Activated naive CD8-positive, alpha-beta T cell treated with anti-CD3 and anti-CD28 coated beads, Interleukin-2, amount 50 U/mL, for 24 hours (primary cell): ENCODE data around the gene CREBBP.

ENCODE experiments used
- ATAC-seq: fragments of 150-1000 bp; cut with Tn5 transposase; one replicate; pipeline ENCODE4 v1.10.0; 2021
- DNase-seq: peaks from one replicate; pipeline ENCODE4 v3.0.0; 2021
- H3K27ac Mint-ChIP-seq: one replicate; pipeline ENCODE4 v1.8.0; 2021; ENCODE audit warnings: mild to moderate bottlenecking, mixed read lengths
- H3K27me3 Mint-ChIP-seq: one replicate; pipeline ENCODE4 v1.8.0; 2021; ENCODE audit warnings: mixed read lengths
- H3K36me3 Mint-ChIP-seq: one replicate; pipeline ENCODE4 v1.8.0; 2021; ENCODE audit warnings: low read depth, mixed read lengths
- H3K4me1 Mint-ChIP-seq: one replicate; pipeline ENCODE4 v1.8.0; 2021; ENCODE audit warnings: mixed read lengths
- H3K4me3 Mint-ChIP-seq: one replicate; pipeline ENCODE4 v1.8.0; 2021; ENCODE audit warnings: mild to moderate bottlenecking, moderate library complexity, mixed read lengths
- H3K9me3 Mint-ChIP-seq: one replicate; pipeline ENCODE4 v1.8.0; 2021; ENCODE audit warnings: mixed read lengths

The CREBBP gene

DNA sequence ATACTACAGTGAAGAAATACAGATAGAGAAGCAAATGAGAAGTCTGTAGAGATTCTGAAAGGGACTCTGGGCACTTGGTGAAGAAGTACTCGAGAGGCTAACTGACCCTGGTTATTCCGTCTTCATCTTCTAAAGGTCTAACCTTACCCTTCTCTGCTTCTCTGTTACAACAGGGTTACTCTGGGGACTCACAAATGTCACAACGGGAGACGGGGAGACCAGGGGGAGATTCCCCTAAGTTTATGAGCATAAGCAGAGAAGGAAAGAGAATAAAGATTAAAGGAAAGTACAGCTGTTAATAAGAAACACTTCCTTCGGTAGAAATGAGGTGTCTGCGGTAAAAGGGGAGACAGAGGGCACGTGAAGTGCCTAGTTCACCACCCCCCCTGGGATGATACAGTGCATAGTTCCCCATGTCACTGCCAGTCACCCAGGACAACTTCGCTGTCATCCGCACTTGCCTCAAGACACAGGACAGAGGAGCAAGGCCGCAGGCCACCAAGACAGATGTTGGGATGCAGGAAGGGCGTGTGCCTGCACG lies 88.0 kb downstream of the CREBBP start:
- no peak overlapping the region for H3K27ac Mint-ChIP-seq
- H3K27me3 Mint-ChIP-seq: no peaks in the 10 kb centered on the region
- peaks cover 66% of the 10 kb centered on the region for H3K4me1 Mint-ChIP-seq
- no peak for DNase-seq
- ATAC-seq: no peak
- no peak overlapping the region for H3K4me3 Mint-ChIP-seq
- H3K9me3 Mint-ChIP-seq: no peaks in the 10 kb centered on the region
- peaks cover 37% of the 10 kb centered on the region for H3K36me3 Mint-ChIP-seq

DNA sequence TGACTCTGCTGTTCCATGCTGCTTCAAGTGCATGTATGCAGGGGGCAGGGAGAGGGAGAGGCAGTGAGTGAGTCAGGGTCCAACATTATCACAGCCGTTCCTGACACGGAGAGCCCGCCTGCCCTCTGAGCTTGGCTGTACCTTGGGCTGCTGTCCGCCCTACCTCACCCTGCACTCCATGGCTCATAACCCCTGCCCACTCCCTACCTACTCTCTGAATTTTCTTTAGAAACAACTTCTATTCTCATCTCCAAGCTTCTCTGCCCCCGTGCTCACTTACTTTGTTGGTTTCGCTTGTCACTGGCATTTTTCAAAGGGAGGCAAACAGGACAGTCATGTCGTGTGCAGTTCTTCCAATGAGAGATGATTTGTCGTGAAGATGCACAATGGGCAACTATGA lies 88.8 kb downstream of the CREBBP start:
- ATAC-seq (no peak), DNase-seq (no peak)
- Mint-ChIP-seq H3K36me3 (peaks cover 41% of the 10 kb centered on the region), H3K27me3 (no peaks in the 10 kb centered on the region), H3K4me1 (peaks cover 58% of the 10 kb centered on the region), H3K4me3 (no peak overlapping the region), H3K27ac (no peak overlapping the region), H3K9me3 (no peaks in the 10 kb centered on the region)

DNA sequence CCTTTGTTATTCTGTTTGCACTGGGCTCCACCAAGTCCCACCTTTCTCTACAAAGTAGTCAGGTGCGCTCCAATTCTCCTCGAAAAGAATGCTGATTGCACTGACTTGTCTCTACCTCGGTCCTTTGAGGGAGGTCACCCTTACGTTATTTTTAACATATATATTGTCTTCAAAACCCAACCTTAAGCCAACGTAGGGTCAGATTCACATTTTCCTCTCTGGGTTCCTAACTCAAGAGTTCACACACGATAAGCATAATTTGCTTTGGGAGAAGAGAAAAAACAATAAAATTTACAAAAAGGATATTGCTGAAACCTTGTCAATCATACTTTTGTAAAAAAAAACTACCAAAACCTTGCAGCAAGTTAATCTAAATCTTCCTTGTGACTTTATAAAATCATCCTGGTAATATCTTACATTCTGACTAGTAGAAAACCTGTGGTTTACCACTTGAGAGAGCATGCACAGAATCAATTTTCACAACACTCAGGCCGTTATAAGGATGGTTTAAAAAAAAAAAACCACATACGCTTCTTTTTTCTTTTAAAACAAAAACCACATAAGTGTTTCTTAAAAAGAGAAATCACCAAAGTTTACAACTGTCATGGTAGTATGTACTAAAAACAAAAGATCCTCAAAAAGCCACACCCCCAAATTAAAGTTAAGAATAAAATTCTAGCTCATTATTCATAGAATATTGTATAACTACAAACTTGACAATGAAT lies 91.0 kb downstream of the CREBBP start:
- DNase-seq: no peak
- no peak overlapping the region for H3K4me3 Mint-ChIP-seq
- peak; percentile 80 for ATAC-seq
- H3K4me1 Mint-ChIP-seq: peaks cover 49% of the 10 kb centered on the region
- peak overlapping the region; percentile 59 for H3K27ac Mint-ChIP-seq
- peaks cover 47% of the 10 kb centered on the region for H3K36me3 Mint-ChIP-seq
- no peaks in the 10 kb centered on the region for H3K27me3 Mint-ChIP-seq
- H3K9me3 Mint-ChIP-seq: no peaks in the 10 kb centered on the region

DNA sequence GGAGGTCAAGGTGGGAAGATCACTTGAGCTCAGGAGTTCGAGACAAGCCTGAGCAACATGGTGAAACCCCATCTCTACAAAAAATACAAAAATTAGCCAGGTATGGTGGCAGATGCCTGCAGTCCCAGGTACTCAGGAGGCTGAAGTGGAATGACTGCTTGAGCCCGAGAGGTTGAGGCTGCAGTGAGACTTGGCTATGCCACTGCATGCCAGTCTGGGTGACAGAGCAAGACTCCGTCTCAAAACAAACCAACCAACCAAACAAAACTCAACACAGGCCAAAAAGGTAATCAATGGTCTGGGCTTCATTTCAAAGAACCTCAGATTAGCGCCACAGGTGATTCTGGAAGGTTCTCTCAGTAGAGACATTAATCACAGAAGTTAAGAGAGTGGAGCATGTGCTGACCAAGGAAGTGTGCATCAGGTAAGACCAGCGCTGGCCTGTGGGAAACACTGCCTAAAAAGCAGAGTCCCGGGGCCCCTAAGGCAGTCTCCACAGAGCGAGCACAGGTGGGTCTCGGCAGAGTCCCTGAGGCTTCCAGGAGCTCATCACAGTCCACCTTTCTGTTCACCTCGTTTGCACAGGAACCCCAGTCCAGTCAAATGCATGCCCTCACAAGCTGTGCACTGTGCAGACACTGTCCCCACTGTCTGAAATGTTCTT lies 91.7 kb downstream of the CREBBP start:
- peaks cover 47% of the 10 kb centered on the region for H3K36me3 Mint-ChIP-seq
- peak overlapping the region; percentile 59 for H3K27ac Mint-ChIP-seq
- no peak overlapping the region for H3K4me3 Mint-ChIP-seq
- H3K4me1 Mint-ChIP-seq: peaks cover 49% of the 10 kb centered on the region
- DNase-seq (no peak), ATAC-seq (no peak)
- H3K27me3 Mint-ChIP-seq: no peaks in the 10 kb centered on the region
- no peaks in the 10 kb centered on the region for H3K9me3 Mint-ChIP-seq

DNA sequence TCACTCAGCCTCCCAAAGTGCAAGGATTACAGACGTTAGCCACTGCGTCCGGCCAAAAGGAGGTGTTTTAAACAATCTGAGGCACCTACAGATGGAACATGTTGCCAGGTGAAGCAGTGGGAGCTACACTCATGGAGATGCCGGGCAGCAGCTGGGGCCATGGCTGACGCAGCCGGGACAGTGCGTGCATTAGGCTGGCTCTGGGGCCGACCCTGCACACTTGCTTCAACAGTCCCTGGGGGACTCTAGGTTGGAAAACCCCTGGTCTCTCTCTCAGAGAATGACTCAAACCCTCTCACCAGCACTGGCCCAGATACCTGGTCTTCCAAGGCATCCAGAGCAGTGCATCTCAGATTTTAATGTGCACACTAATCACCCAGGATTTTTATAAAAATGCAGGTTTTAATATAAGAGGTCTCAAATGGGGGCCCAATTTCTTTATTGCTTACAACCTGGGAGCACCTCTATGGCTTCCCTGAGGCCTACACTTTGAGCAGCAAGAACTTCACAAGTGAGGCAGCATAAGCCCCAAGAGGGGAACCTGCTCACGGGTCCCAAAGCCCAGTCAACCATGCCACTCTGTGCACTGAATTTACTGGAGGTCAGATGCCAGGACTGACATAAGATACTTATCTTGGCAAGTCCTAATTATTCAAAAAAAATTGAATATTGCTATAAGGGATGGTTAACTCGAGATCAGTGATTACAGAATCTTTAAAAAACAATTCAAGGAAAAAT lies 92.4 kb downstream of the CREBBP start:
- Mint-ChIP-seq H3K27me3 (no peaks in the 10 kb centered on the region), H3K4me1 (peaks cover 46% of the 10 kb centered on the region), H3K27ac (no peak overlapping the region), H3K36me3 (peaks cover 44% of the 10 kb centered on the region), H3K9me3 (no peaks in the 10 kb centered on the region), H3K4me3 (no peak overlapping the region)
- ATAC-seq: no peak
- DNase-seq: no peak

DNA sequence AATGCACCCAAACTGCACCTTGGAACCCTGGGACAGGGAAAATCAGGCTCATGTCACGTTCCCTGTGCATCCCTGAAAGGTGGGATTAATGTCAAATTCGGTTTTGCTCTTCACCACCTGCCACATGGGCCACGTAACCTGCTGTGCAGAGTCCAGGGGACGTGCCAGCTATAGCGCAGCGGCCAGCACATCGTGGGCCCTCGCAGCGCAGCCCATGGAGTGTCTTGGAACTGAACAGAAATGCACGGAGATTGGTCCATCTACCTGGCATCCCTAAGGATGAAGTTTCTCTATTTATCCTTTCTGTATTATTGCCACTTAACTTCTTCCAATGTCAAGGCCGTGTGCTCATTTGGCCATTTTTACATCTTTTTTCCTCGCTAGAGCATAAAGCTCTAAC lies 95.1 kb downstream of the CREBBP start:
- H3K4me1 Mint-ChIP-seq: peaks cover 28% of the 10 kb centered on the region
- ATAC-seq (no peak), DNase-seq (no peak)
- no peak overlapping the region for H3K27ac Mint-ChIP-seq
- H3K9me3 Mint-ChIP-seq: no peaks in the 10 kb centered on the region
- peaks cover 29% of the 10 kb centered on the region for H3K36me3 Mint-ChIP-seq
- H3K4me3 Mint-ChIP-seq: no peak overlapping the region
- no peaks in the 10 kb centered on the region for H3K27me3 Mint-ChIP-seq

DNA sequence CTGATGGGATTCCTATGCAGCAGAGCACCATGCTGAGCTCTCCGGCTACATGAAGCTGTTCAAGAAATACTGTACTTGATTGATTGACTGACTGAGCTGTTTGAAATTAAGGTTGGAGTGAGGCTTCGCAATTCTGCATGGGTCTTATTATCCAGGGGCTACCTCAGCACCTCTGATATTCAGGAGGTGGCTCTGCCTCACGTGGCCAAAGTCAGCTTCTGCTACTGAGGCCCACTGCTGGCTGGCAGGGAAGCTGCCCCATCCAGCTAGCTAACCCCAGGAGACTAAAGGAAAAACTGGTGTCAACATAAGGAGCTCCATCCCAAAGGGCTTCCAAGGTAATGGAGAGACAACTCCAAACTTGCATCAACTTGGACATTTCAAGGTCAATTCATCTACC lies 97.0 kb downstream of the CREBBP start:
- Mint-ChIP-seq H3K36me3 (peaks cover 26% of the 10 kb centered on the region), H3K27me3 (no peaks in the 10 kb centered on the region), H3K4me1 (peaks cover 11% of the 10 kb centered on the region), H3K27ac (no peak overlapping the region), H3K4me3 (no peak overlapping the region), H3K9me3 (no peaks in the 10 kb centered on the region)
- ATAC-seq: no peak
- DNase-seq: no peak

DNA sequence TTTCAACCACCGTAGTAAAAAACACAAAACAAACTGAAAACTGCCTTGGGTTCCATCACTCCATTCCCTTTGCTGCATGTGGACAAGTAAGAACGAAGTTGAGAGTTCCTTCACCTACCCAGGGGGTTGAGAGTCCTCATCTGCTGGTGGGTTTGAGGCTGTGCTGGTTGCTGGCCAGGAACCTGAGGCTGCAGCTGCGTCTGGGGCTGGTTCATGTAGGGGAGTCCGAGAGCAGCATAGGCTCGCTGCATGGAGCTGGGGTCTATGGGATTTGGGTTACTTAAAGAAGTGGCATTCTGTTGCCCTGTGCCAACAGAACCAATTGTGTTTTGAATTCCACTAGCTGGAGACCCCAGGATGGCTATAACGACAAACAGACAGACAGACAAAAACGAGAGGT lies 97.9 kb downstream of the CREBBP start:
- Mint-ChIP-seq H3K36me3 (peaks cover 25% of the 10 kb centered on the region), H3K4me1 (peaks cover 5% of the 10 kb centered on the region), H3K9me3 (no peaks in the 10 kb centered on the region), H3K4me3 (no peak overlapping the region), H3K27ac (no peak overlapping the region), H3K27me3 (no peaks in the 10 kb centered on the region)
- no peak for DNase-seq
- ATAC-seq: no peak

DNA sequence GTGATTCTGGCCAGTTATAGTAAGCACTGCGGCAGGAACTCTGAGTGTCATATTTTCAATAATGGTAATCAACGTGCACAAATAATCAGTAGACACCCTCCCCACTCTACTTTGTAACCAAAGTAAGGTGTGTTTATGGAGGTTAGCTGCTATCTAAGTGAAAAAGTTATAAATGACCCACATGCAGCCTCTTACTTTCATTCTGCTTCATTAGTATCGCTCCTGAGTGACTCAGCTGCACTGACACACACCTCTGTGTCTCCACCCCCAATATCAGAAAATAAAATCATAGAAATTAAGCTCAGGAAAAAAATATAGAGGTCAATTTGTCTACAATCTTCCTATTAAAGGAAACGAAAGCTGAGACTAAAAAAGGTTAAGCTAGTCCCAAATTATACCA lies 99.1 kb downstream of the CREBBP start:
- Mint-ChIP-seq H3K4me1 (peaks cover 5% of the 10 kb centered on the region), H3K36me3 (peaks cover 22% of the 10 kb centered on the region)
- DNase-seq: no peak

DNA sequence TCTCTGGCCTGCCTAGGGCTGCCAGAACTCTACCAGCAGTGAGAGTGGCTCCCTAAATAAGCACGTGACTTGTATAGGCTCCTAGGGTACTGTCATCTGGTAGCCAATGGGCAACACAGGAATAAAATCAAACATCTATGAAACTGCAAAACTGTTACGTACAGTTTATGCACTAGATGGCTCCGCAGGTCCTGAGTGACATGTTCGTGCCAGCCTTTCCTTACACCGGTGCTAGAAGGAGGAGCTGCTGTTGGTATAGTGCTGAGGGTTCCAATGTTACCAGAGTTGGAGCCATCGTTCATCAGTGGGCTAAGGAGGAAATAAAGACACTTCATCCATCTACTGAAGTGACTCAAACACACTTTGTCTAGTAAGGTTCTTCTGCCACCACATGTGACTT lies 99.9 kb downstream of the CREBBP start:
- Mint-ChIP-seq H3K27me3 (no peaks in the 10 kb centered on the region), H3K36me3 (peaks cover 18% of the 10 kb centered on the region), H3K27ac (no peak overlapping the region), H3K4me3 (no peak overlapping the region), H3K4me1 (peaks cover 5% of the 10 kb centered on the region), H3K9me3 (no peaks in the 10 kb centered on the region)
- peak; percentile 81 for ATAC-seq
- DNase-seq: no peak

More for the DNA sequence above, 99.1 kb downstream of the CREBBP start:
- no peak overlapping the region for H3K4me3 Mint-ChIP-seq
- no peaks in the 10 kb centered on the region for H3K9me3 Mint-ChIP-seq
- ATAC-seq: no peak
- no peaks in the 10 kb centered on the region for H3K27me3 Mint-ChIP-seq
- H3K27ac Mint-ChIP-seq: no peak overlapping the region

DNA sequence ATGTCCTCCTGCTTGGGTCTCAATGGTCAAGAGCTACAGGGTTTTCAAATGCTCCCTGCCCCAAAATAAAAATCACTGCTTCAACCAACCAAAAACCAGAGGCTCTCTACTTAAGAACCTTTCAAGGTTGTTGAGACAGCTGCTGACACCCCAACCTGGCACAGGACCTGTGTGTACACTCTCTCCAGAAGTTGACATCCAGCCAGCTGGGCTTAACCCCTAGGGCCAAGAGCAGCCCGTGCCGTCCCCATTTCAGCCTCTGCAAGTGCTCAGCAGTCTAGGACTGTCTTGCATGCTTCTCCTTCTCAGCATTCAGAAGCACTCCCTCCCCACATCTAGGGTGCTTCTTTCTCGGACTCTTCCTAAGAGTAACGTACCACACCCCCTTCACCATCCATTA lies 104.2 kb downstream of the CREBBP start:
- Mint-ChIP-seq H3K36me3 (peaks cover 27% of the 10 kb centered on the region), H3K27ac (no peak overlapping the region), H3K4me1 (peaks cover 2% of the 10 kb centered on the region), H3K27me3 (no peaks in the 10 kb centered on the region), H3K4me3 (no peak overlapping the region), H3K9me3 (no peaks in the 10 kb centered on the region)
- ATAC-seq (no peak), DNase-seq (no peak)

DNA sequence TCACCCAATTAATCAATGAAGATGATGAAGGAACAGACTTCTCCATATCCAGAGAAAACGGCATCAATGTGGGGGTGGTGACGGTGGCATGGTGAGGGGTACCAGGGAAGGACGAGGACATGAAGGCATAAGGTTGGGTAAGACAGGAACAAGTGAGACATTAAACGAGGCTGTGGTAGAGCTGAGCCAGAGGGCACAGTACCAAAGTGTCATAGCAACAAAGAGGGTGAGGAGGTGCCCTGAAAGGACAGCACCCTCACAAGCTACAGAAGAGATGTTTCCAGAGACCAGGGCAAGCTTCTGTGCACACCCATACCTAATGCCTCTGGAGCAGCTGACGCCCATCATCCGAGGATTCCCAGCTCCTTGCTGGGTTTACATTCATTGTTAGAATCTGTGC lies 105.7 kb downstream of the CREBBP start:
- no peaks in the 10 kb centered on the region for H3K27me3 Mint-ChIP-seq
- peaks cover 35% of the 10 kb centered on the region for H3K36me3 Mint-ChIP-seq
- no peak overlapping the region for H3K27ac Mint-ChIP-seq
- DNase-seq (no peak), ATAC-seq (no peak)
- no peaks in the 10 kb centered on the region for H3K9me3 Mint-ChIP-seq
- no peak overlapping the region for H3K4me3 Mint-ChIP-seq
- no peaks in the 10 kb centered on the region for H3K4me1 Mint-ChIP-seq

DNA sequence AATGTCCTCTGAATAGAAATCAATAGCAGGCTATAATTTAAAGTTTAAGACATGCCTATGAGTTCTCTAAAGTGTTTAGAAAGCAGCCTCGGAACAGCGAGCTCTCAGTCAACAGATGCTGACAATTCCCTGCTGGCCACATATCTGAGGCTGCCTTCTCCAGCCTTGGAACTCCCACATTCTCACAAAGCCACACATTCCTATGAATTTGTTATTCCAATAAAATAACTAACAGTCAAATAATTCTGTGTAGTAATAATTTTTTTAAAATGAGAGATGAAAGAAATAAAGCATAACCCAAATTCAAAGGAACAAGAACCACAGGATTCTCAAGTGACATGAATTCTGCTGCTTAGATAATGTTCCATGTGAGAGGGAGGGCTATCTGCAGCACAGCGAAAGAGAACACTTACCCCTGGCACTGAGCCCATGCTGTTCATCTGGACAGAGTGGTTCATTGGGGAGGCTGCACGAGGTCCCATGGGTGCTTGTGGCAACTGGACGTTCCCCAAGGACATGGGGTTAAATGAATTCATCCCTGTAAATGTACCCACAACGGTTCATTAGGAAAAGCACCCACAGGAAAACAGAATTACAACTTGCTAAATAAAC lies 106.3 kb downstream of the CREBBP start:
- no peak for DNase-seq
- Mint-ChIP-seq H3K9me3 (no peaks in the 10 kb centered on the region), H3K4me1 (no peaks in the 10 kb centered on the region), H3K36me3 (peaks cover 34% of the 10 kb centered on the region), H3K27me3 (no peaks in the 10 kb centered on the region), H3K27ac (no peak overlapping the region), H3K4me3 (no peak overlapping the region)
- no peak for ATAC-seq

DNA sequence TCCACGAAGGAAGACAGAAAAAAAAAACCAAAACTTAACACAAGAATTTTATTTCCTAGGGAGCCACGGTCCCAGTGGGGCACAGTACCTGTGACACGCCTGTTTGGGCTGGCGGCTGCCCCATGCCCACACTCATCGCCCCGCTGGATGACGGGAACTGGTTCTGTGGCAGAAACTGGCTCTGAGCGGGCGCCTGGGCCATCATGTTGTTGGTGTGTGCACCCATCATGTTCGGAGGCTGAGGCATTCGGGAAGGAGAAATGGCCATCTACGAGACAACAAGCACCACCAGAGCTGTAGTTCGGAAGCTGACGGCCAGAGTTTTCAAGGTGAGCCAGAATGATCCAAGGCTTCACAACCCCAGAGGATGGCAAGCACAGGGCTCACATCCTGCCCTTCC lies 106.8 kb downstream of the CREBBP start:
- H3K36me3 Mint-ChIP-seq: peaks cover 37% of the 10 kb centered on the region
- no peaks in the 10 kb centered on the region for H3K27me3 Mint-ChIP-seq
- DNase-seq: no peak
- no peak overlapping the region for H3K4me3 Mint-ChIP-seq
- H3K27ac Mint-ChIP-seq: no peak overlapping the region
- H3K9me3 Mint-ChIP-seq: no peaks in the 10 kb centered on the region
- H3K4me1 Mint-ChIP-seq: no peaks in the 10 kb centered on the region
- ATAC-seq: no peak
